ENCODE results near the gene PDZD7.

PDZD7 gene

DNA sequence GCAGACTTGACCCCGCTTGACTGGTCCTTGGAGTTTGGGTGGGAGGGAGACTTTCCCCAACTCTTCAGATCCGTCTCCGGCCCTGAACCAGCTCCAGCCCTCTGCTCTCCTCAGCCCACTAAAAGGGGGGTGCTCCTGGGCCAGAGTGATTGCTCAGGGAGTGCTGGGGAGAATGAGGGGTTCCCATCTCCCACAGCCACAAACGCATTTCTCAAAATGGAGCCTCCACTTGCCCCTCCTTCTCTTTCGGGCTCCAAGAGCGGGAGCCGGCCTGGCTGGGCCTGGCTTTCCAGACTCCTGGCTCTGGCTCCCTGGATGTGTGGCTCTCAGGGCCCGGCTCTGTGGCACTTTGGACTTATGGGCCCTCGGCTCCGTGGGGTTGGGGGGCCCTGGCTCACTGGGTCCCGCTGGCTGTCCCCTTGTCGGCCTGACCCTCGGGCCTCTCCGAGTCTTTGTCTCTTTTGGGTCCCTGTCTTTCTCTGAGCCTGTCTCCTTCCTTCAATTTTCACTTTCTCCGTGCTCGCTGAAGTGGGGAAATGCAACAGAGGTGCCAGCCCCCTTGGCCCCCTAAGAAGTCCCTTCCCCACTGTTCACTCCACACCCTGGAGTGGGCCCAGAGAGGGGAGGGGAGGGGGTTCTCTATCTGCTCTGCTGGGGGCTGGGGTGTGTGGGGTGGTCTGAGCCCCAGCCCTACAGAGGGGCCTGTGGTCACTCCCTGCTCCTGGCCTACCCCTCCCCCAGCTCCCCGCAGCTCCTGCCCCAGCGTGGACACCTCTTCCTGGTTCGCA, 30.6 kb downstream of the PDZD7 start:
- no peak for DNase-seq

DNA sequence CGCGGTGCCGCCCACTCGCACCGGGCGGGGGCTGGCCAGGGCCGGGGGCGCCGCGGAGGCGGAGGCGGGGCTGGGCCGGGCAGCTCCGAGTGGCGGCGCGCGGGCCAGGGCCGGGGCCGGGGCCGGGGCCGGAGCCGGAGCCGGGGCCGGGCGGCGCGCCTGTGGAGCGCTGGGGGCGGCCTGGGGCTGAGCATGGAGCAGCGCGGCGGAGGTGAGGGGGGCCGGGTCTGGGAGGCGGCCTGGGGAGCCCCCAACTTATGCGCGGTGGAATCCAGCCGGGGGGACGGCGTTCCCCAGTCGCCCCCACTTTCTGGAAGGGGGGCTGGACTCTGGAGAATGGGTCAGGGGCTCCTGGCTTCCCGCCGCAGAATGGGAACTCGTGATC, 31.2 kb downstream of the PDZD7 start, which contains the start of gene LZTS2:
TSS of gene LZTS2 (plus strand) at position 67 of the 385 bp plus-strand sequence. CDS start 2,731 bp downstream, outside the sequence.
- no peak for DNase-seq

DNA sequence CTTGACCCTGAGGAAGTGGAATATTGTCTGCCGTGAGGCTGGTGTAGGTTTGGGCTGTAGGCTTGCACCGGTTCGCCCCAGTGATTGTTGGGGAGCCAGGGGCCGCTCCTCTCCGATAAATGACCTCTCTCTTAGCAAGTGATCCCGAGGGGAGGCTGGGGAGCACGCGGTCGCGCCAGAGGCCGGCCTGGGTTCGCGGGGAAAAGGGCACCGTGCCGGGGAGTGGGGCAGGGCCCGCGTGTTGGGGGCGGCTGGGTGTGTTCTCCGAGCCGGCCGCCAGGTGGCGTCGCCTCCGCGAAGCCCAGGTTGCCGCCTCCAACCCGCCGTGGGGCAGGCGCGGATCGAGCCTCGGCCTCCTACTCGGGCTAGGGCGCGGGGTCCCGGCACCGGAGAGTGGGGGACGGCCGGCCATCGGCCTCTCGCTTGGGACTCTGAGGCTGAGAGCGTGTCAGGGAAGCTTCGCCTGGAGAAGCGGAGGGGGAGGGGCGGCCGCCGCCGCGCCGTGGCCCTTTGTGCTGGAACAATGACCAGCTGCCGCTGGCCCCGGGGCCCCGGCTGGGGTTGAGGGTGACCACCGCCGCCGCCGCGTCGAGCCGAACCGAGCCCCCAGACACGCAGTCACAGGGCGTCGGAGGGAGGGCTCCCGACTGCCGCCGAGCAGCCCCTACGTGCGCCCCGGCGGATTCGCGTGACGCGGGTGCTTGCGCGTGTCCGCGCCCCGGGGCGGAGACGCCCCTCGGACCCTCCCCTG, 31.8 kb downstream of the PDZD7 start:
- peak; percentile 78 to 80 for DNase-seq

DNA sequence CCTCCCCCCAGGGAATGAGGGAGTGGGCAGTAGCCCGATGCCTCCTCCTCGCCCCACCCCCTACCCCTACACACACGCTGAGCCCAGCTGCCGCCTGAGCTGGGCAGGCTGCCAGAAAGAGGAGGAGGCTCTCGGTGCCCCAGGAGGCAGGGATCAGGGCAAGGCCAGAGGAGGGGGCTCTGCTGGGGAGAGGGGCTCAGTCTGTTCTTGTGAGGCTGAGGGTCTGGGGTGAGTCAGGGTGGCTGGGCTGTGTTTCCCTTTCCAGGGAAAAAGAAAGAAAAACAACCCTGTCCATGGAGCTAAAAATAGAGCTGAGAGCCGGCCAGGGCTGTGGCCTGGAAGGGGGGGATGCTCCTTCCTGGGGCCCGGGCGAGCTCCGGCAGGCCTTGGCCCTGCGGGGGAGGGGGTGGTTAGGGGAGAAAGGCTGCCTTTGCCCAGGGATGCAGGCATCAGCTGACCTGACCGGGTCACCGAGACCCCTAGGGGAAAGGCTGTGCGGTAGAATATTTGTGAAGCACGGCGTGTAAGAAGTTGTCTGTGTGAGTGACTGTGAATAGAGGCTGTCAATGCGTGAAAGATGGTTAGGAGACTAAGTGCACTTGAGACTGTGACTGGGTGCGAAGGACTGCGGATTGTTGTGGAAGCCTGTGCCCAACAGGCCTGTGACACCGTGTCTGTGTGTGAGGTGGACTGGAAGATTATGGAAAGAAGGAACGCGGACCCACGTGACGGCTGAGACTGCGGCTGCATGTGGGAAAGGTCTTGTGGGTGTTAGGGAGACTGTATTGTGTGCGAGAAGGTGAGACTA, 32.5 kb downstream of the PDZD7 start:
- DNase-seq: peak; percentile 61 to 63

DNA sequence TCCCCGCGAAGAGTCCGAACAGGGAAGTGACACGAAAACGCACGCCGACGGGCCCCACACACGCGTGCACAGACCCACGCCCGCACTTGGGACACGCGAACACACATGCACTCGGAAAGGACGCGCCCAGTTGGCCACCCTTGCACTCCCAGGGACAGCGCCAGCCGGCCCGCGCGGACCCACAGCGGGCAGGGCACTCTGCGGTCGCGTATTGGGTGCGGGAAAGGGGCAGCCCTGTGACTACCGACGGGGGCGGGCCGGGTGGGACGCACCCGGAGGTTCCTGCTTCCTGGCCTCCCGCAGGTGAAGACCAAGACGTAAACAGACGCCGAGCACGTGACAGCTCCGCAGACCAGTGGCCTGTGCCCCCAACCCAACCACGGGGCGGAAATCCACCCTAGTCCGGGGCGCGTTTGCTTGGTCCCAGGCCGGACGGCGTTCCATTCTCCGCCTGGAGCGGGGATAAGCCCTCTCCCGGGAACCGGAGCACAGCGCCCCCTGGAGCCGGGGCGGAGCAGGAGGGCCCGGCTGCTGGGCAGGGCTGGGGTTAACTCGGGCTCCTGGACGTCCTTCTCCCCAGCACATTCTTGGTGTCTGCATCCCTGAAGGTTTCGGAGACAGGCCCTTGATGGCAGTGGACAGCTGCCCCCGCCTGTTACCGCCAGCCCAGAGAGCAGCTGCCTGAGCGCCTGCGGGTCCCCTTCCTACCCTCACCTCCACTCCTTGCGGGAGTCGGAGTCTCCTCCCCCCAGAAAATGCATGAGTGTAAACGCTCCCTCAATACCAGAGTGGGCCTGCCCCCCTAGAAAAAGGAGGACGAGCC, 33.4 kb downstream of the PDZD7 start:
- DNase-seq: peak; percentile 60 to 71

DNA sequence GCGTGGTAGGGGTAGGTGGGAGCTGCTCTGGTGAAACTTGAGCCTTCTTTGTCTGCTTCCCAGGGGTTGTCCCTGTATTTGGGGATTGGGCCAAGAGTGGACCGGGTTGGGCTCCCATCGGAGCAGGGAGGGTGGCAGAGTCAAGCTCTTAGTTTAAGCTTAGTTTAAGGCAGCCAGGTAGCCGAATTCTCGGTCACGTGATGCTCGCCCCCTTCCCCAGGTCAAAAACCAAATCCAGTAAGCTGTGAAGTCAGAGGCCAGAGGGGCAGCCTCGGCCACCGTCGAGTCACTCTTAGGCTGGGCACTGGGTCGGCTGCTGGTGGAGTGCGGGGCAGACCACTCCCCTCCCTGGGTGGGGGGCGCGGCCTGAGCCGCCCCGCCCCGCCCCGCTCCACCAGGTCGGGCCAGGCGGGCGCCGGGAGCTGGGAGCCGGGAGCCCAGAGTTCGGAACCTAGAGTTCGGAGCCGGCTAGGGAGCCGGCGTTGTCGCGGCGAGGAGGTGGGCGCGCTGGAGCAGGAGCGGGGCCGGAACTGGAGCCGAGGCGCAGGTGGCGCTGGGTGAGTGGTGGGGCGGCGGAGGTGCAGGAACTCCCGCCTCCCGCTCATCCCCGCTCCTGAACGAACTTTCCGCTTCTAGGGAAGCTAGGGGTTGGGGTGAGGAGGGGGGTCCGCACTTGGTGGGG, 34.1 kb downstream of the PDZD7 start:
- DNase-seq: peak in 1 of 2 donors; percentile 17

DNA sequence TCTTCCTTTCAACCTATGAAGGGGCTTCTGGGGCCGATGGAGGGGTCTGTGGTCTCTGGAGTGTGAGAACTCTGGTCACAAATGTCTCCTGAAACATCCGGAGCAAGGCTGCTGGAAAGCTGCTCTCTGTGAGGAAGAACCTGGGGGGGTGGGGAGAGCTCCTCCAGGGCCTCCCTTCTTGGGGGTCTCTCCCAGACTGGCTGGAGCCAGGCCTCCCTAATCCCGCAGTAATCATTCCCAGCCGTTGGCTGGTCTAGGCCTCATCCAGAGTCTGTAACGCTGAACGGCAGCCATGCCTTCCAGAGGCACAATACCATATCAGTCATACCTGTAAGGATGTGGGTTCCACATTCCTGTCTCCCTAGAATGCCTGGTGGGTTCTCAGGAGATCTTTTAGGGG, 35.7 kb downstream of the PDZD7 start:
- DNase-seq: no peak

DNA sequence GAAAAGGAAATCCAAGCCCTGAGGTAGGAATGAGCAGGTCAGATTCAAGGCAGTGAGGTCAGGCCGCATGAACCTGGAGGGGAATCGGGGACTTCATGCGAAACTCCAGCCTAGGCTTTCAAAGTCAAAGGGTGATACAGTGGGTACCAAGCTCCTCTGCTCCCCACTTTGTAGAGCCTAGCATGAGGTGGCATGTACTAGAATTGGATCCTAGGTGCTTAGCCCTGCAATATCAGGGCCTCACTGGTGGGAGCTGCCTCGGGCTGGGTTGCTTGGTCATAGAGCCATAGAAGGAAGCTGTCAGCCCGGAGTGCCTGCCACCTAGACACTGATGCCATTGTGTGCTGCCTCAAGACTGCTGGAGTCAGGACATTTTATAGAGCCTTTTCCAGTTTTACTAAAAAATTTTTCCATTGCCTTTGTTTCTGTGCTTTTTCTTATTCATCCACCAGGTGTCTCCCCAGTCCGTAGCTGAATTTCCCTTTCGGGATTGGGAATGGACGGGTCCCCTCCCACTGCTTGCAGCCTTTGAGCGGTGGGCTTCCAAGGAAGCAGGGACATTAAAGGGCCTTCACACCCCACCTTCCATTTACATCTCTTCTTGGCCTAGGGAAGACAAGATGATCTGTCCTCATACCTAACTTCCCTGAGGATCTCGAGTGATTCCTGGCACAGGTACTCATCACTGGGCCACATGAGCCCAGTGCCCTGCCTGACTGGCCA, 36.8 kb downstream of the PDZD7 start:
- no peak for DNase-seq

DNA sequence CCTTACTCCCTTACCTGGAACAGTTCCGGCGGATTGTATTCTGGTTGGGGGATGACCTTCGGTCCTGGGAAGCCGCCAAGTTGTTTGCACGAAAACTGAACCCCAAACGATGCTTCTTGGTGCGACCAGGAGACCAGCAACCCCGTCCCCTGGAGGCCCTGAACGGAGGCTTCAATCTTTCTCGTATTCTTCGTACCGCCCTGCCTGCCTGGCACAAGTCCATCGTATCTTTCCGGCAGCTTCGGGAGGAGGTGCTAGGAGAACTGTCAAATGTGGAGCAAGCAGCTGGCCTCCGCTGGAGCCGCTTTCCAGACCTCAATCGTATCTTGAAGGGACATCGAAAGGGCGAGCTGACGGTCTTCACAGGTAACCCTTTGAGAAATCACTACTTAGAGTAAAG, 41.8 kb downstream of the PDZD7 start:
- DNase-seq: no peak

DNA sequence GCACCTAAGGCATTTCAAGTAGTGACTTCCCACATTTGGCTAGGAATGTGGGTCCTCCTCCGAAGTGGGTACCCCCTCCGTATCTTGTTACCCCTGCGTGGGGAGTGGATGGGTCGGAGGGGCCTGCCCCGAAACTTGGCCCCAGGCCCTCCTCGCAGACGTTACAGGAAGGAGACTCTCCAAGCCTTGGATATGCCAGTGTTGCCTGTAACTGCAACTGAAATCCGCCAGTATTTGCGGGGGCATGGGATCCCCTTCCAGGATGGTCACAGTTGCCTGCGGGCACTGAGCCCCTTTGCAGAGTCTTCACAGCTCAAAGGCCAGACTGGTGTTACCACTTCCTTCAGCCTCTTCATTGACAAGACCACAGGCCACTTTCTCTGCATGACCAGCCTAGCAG, 42.8 kb downstream of the PDZD7 start:
- no peak for DNase-seq

DNA sequence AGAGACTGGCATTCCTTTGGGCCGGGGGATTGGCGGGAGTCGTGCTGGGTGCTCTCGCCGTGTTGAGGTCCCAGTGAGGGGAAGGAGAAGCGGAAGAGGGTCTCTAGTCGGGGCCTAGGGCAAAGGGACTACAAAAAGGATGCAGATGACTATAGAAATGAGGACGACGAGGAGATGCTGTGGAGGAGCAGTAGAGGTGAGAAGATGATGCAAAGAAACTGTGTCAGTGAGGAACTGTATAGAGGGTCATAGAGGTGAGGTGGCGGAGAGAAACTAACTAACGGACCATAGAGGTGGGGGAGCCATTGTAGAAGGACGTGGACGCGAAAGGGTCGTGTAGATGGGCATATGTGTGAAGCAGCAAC, 43.3 kb downstream of the PDZD7 start:
- no peak for DNase-seq

DNA sequence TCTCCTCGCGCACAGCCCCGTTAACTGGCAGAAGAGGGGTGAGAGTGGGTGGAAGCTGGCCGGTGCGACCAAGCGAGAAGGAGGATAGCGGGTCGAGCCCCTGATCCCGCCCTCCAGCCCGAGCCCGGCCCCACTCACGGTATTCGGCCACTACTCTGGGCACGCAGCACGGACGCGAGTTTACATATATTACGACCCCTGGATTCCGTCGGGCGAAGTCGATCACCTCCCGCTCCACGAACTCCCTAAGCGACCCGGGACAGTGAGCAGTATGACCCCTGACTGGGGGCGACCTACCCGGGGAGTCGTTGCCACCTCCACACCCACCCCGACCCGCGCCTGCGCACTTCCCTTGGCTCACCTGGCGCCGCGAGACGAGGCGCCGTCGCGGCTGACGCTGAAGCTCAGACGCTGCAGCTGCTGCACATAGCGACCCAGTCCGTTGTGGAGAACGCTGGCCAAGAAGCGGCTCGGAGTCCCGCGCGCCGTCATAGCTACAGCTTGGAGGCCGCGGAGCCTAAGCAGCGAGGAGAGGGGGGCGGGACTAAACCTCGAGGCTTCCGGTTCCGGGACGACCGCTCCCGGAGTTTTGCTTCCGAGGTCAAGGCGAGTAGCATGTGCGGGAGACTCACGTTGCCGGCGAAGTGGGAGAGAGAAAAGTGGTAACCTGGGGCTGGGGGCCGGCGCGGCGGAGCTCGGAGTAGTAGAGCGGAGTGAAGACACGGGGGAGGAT, 43.8 kb downstream of the PDZD7 start, which contains the start of the genes MRPL43 and TWNK:
TSS of gene MRPL43 (minus strand) at position 546 of the 733 bp plus-strand sequence. CDS start at position 492, 54 bp downstream.
TSS of gene TWNK (plus strand) at position 592 of the 733 bp plus-strand sequence. CDS start 668 bp downstream, outside the sequence.
- DNase-seq: peak; percentile 82 to 84

DNA sequence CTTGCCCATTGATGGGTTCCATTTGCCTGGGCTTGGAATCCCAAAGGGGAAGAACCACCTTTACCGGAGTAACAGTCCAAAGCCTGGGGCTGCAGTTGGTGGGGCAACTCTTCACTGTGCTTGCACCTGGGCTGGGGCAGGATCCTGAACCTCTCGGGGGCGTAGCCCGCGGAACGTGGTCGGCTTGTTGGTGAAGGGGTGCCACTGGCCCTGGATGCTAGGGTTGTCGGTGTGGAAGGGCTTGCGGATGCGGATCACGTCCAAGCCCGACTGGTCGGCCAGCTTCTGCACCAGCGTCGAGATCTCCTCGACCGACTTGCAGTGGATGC, 44.3 kb downstream of the PDZD7 start:
- no peak for DNase-seq

DNA sequence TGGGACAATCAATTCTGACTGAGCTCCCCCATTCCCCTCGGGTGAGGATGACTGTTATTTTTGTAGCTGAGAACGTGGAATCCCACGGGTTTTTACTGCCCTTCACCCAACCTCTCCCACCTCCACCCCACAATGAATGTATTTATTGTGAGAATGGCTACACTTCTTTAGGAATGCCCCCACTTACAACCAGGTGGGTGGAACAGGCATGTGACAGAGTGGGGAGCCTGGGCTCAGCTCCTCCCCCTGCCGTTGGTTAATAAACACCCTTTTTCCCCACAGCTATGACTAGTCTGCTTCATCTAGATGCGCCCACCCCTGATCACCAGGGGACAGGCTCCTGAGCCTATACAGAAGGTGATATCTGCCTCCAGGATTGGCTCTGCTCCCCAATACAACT, 45.6 kb downstream of the PDZD7 start:
- DNase-seq: no peak

DNA sequence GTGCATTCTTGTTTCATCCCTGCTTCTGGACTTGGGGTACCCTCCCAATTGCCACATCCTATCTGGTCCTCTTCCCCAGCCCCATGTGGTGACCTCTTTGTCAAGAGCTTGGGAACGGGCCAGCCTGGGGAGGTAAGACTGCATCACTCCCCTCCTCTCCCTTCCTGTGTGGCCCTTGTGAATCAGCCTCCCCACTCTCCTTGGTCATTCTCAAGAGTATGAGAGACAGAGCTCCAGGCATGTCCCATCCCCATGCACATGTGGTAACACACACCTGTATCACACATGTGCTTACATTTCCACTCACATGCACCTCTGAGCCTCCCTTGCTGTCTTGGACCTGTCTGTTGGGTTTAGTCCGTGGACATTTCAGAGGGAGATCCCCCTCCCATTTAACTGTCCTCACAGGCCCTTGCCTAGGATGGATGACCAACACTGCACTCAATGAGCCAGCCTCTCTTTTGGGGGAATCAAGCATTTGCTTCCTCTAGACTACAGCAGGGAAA, 46.2 kb downstream of the PDZD7 start:
- DNase-seq: no peak

DNA sequence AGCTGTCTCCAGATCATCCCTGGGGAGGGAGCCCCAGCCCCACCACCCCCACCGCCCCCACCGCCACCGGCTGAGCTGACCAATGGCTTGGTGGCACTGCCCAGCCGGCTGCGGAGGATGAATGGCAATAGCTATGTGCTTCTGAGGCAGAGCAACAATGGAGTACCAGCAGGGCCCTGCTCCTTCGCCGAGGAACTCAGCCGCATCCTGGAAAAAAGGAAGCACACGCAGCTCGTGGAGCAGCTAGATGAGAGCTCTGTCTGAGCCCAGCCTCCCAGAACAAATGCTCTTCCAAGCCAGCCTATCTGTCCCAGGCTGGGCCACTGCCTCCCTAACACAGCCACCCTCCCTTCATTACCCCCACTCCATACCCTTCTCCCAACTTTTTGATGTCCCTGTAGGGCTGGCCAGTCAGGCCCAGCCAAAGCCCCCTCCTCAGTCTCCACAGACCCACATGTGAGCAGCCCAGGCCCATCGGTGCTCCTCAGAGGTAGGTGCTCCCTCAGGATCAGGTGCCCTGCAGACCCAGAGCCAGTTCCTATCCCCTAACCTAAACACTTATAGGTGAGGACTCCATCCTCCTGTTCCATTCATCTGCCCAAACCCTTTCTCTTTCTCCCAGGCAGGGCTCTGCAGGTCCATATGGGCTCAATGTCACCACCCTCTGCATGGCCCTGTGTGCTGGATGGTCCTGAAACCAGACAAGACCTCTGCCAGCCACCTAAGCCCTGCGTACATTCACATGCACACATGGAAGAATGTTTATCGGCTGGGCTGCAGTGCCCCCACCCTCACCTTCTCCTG, 46.9 kb downstream of the PDZD7 start:
- no peak for DNase-seq

DNA sequence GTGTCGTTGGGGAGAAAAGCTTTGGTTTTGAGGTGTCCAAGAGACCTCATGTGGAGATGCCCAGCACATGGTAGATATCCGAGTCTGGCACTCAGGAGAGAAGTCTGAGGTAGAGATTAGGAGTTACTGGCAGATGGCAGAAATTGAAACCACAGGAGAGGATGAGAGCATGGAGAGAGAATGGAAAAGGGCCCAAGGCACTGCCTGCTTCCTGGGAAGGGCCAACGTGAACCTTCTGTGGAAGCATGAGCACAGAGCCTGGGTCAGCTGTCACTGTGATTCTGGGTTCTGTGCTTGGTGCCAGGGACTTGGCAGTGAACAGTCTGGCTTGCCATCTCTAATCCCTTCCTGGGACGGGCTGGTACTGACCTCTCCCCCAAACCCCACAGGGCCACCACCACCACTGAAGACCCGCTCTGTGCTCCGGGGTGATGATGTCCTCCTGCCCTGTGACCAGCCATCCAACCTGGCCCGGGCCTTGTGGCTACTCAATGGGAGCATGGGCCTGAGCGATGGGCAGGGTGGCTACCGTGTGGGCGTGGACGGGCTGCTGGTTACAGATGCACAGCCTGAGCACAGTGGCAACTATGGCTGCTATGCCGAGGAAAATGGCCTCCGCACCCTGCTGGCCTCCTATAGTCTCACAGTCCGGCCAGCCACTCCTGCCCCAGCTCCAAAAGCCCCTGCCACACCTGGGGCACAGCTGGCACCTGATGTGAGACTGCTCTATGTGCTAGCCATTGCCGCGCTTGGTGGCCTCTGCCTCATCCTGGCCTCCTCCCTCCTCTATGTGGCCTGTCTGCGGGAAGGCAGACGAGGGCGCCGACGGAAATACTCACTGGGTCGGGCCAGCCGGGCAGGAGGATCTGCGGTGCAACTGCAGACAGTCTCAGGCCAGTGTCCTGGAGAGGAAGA, 47.8 kb downstream of the PDZD7 start:
- DNase-seq: no peak

DNA sequence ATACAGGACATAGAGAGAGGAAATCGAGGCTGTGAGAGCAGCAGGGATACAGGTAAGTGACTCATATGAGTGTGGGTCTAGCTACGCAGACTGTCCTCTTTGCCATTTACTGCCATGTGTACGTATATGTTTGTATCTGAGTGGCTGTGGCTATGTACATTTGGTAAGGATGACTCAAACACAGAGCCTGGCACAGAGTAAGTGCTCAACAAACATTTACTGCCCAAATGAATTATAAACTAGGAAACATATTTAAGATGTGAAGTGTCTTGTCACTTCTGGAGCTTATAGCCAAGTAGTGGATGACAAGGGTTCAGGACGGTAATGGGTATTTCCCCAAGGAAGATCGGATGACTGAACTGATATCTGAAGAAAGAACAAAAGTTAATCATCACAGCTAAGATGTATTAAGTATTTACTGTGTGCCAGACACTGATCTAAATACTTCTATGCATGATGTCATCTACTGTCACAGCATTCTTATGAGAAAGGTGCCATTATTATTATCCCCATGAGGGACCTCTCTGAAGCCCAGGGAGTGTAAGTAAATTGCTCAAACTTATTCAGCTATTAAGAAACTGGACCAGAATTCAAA, 49.7 kb downstream of the PDZD7 start:
- DNase-seq: peak in 1 of 2 donors; percentile 1

Data from CD4-positive, alpha-beta T cell treated with Interleukin-4 for 1 hour (primary cell).